GM19395 (cell line): ENCODE measurements around the gene HBA1.
"Not testable (repeated sequence)": the region's sequence is repeated elsewhere in the genome, so short reads cannot be mapped to it uniquely, and the experiment has no call there.

Experiments
- ATAC-seq: cut with Tn5 transposase; IDR thresholded peaks from one replicate; pipeline ENCODE4 v1.9.1; 2021; ENCODE audit warnings: mild to moderate bottlenecking, moderate library complexity; ENCODE audit not compliant: unreplicated experiment

The HBA1 gene

DNA sequence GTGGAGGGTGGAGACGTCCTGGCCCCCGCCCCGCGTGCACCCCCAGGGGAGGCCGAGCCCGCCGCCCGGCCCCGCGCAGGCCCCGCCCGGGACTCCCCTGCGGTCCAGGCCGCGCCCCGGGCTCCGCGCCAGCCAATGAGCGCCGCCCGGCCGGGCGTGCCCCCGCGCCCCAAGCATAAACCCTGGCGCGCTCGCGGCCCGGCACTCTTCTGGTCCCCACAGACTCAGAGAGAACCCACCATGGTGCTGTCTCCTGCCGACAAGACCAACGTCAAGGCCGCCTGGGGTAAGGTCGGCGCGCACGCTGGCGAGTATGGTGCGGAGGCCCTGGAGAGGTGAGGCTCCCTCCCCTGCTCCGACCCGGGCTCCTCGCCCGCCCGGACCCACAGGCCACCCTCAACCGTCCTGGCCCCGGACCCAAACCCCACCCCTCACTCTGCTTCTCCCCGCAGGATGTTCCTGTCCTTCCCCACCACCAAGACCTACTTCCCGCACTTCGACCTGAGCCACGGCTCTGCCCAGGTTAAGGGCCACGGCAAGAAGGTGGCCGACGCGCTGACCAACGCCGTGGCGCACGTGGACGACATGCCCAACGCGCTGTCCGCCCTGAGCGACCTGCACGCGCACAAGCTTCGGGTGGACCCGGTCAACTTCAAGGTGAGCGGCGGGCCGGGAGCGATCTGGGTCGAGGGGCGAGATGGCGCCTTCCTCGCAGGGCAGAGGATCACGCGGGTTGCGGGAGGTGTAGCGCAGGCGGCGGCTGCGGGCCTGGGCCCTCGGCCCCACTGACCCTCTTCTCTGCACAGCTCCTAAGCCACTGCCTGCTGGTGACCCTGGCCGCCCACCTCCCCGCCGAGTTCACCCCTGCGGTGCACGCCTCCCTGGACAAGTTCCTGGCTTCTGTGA, at the start of gene HBA1:
Gene HBA1 (plus strand): TSS at position 204 of the 906 bp plus-strand sequence. CDS start 37 bp downstream, at position 241.
- not testable (repeated sequence) for ATAC-seq

DNA sequence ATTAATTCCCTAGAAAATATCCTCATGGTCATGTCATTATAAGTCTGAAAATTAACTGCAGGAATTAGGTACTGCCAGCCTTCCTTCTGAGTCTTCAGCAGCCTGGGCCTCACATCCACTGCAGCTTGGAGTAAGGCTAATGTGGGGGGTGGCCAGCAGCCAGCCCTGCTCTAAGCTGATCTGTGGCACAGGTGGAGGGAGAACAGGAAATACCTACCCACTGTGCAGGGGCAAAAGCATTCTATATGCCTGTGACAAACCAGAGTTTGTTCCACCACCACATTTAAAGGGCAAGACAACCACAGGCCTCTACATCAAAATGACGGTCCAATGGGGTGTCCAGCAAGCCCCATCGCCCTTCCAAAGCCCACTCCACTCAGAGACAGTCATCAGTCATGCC, 47.4 kb upstream of the HBA1 start:
- ATAC-seq, result no peak

DNA sequence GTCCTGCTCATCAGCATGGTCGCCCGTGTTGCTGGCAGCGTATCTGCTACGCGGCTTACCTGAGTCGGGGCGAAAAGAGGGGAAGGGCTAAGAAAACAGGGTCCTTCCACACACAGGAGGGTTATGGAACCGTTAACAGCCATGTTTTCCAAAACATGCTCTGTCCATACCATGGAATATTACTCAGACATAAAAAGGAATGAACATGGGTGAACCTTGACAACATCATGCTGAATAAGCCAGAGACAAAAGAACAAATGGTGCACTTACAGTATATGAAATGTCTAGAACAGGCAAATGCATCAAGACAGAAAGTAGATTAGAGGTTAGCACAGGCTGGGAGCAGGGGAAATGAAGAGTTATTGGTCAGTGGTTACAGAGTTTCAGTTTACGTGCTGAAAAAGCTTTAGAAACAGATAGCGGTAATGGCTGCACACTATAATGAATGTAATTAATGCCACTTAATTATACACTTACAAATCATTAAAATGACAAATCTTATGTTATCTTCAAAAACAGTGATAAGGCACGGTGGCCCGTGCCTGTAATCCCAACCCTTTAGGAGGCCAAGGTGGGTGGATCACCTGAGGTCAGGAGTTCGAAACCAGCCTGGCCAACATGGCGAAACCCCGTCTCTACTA, 45.8 kb upstream of the HBA1 start:
- no peak for ATAC-seq

DNA sequence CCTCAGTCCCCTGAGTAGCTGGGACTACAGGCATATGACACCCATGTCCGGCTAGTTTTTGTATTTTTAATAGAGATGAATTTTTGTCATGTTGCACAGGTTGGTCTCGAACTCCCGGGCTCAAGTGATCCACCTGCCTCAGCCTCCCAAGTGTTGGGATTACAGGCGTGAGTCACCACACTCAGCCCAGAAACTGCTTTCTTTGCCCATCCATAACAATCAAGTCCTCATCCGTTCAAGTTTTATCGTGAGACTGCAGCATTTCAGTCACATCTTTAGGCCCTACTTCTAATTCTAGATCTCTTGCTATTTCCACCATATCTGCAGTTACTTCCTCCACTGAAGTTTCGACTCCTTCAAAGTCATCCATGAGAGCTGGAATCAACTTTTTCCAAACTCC, 44.4 kb upstream of the HBA1 start:
- ATAC-seq, result no peak

DNA sequence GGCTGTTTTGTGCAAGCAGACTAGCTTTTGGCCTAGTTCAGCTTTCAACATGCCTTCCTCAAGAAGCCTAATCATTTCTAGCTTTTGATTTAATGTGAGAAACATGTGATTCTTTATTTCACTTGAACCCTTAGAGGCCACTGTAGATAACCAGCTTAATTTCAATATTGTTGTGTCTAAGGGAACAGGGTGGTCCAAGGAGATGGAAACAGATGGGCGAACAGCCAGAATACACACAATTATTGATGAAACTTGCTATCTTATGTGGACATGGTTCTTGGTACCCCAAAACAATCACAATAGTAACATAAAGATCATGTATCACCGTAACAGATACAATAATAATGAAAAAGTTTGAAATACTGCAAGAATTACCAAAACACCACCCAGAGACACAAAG, 42.8 kb upstream of the HBA1 start:
- ATAC-seq, result no peak

DNA sequence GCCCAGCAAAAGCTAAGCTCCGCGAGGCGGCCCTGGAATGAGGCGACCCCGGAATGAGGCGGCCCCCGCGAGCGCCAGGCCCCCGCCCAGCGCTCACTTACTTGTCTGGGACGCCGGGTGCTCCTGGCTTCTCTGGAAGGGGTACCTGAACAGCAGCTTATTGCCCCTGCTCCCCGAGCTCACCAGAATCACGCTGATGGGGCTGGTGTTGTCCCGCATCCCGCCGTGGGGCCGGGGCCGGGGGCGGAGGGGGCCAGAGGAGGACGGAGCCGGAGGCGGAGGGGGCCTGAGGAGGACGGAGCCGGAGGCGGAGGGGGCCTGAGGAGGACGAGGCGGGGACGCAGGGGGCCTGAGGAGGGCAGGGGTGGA, 38.4 kb upstream of the HBA1 start:
- ATAC-seq, result no peak

DNA sequence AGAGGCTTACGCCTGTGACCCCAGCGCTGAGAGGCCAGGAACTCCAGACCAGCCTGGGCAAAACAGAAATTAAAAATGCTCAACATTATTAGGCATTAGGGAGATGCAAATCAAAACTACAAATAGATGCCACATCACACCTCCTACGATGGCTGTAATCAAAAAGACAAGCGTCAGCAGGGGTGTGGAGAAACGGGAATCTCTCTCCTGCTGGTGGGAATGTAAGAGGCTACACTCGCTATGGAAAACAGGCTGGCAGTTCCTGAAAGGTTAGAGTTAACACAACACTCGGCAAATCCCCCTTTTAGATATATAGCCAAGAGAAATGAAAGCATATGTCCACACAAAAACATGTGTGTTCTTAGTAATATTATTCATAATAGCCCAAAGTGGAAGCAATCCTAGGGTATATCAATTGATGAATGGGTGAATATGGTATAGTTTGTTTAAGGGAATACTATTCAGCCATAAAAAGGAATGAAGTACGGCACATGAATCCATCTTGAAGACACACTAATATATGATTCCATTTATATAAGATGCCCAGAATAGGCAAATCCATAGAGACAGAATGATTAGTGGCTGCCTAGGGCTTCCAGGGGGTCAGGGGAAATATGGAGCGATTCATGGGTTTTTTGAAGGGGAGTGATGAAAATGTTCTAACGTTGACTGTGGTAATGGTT, 36.2 kb upstream of the HBA1 start:
- no peak for ATAC-seq

DNA sequence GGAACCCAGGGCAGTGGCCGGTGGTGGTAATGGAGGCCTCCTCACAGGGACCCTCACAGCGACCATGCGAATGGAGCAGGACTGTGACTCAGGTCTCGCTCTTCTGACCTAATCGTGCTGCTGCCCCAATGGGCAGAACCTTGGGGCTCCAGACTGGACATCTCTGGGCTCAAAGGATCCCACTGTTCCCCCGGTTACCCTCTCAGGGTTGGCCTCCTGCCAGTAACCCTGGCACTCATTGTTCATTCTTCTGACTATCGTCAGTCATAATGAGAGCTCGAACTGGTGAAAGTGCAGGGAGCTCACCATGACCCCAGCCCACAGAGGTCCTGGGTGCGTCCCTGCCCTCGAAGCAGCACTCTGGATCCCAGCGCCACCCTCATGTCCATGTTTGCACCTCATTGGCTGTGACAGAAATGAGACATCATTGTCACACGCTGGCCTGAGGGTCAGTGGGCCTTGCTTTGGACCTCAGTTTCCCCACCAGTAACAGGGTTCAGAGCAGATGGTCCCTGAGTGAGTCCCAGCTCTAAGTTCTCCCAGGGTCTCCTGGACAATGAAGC, 34.0 kb upstream of the HBA1 start:
- ATAC-seq, result no peak

DNA sequence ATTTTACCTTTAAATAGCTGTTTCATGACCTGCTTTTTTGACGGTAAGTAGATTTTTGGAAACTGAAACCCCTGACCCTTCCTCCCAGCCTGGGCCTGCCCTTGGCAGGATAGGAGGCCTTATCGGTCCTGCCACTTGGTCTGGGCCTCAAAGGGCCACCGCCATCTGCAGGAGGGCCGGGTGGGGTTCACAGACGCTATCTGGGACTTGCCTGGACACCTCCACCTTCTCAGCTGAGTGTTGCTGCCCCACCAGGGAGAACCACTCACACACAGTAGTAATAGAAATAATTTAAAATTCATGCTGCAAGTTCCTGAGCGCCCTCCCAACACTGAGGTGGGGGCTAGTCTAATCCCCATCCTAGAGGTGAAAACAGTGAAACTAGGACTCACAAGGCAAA, 33.4 kb upstream of the HBA1 start:
- no peak for ATAC-seq

DNA sequence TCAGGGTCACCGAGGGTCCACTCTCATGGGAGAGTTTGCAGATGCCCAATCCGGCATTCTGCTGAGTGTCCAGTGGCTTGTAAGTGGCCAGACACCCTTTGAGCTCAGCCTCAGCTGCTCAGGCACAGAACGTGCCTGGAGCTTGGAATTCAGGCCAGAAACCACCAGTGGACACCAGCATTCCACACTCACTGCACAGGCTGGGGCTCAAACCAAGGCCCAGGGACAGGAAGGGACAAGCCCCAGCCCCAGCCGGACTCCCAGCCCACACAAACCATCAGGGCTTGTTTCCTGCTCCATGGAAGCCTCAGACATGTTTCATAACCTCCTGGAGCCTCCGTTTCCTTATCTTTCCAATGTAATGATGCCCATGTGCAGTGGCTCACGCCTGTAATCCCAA, 33.0 kb upstream of the HBA1 start:
- no peak for ATAC-seq

DNA sequence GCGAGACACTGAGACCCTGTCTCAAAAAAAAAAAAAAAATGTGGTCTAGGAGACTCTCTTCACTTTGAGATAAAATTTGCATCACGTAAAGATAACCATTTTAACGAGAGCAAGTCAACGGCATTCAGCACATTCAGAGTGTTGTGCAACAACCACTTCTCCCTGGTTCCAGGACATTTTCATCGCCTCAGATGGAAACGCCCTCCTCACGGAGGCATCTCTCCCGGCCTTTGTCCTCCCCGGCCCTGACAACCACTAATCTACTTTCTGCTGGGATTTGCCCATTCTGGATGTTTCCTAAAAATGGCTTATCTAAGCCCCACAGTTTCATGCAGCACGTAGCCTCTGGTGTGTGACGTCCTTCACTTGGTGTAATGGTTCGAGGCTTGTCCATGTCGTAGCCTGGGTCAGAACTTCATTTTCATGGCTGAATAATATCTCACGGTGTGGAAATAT, 31.7 kb upstream of the HBA1 start:
- ATAC-seq, result no peak

DNA sequence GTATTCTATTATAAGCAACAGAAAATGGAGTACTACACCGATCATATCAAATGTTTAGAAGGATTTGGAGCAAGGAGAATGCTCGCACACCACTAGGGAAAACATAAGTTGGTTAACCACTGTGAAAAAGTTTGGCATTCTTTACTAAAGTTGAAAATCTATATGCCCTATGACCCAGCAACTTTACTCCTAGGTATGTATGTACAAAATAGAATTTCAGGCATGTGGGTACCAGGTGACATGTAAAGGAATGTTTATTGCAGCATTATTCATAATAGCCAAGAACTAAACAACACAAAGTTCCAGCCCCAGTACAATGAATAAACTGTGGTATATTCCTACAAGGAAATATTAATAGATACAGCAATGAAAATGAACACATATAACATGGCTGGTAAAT, 29.8 kb upstream of the HBA1 start:
- no peak for ATAC-seq

DNA sequence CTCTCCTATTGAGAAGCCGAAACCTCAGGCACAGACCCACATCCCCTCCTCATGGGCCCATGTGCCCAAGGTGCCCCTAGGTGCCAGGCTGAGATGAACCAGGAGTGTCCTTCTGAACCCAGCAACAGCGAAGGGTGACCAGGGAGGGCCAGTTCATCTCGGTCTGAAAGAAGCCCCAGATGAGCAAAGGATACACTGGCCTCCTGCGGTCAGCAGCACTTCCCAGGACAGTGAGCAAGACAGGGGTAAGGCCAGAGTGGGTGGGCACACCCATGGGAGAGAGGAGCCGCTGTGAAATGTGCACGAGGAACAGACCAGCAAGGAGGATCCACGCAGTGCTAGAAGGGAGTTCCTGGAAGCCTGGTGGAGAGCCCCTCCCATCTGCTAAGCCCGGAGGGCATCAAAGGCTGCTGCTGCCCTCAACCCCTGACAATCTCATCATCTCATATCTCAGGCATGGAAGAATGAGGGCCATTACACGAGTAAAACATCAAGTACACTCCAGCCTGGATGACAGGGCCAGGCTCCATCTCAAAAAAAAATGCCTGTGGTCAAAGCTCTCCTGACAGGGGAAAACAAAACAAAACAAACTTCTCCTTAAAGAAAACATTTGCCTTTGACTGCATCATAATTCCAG, 27.3 kb upstream of the HBA1 start:
- no peak for ATAC-seq

DNA sequence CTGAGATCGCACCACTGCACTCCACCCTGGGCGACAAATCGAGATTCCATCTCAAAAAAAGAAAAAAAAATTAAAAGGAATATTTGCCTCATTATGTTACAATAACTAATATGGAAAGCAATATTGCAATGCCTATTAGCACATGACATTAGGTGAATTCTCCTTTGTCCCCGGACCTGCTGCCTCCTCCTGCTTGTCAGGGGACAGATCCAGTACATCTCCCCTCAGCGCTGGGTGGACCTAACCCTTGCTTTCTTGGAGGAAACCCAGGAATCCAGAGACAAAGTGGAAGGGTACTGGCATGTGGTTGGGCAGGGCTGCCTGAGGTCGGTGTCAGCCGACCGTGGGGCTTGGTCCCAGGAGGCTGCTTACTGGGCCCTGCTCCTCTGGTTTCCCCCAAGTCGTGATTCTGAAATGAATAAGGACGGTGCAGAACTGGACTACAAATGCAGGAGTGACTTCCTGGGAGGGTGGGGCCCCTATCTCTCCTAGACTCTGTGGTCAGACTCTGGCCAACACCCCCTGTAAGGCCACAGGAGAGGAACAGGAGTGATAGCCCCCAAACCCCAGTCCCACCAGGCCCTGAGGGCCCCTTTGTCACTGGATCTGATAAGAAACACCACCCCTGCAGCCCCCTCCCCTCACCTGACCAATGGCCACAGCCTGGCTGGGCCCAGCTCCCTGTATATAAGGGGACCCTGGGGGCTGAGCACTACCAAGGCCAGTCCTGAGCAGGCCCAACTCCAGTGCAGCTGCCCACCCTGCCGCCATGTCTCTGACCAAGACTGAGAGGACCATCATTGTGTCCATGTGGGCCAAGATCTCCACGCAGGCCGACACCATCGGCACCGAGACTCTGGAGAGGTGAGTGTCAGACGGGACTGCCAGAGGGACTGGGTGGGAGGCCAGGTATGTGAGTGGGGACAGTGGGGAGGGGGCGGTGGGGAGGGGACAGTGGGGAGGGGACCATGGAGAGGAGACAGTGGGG, 24.0 kb upstream of the HBA1 start, which contains the start of gene HBZ:
Gene HBZ (plus strand): TSS at position 504 of the 988 bp plus-strand sequence. CDS start 266 bp downstream, at position 770.
- no peak for ATAC-seq

DNA sequence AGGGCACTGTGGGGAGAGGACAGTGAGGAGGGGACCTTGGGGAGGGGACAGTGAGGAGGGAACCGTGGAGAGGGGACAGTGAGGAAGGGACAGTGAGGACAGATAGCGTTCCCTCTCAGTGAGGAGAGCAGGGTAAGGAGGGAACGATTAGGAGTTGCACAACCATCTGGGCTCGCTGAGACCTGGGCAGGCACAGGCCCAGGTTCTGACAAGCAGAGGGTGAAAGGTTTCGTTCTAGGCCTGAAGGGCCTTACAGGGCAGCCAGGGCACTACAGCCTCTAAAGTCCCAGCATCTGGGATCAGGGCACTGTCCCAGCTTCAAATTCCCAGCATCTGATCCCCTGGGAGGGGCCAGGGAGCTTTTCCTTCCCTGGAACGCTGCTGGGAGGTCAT, 23.4 kb upstream of the HBA1 start:
- not testable (repeated sequence) for ATAC-seq

DNA sequence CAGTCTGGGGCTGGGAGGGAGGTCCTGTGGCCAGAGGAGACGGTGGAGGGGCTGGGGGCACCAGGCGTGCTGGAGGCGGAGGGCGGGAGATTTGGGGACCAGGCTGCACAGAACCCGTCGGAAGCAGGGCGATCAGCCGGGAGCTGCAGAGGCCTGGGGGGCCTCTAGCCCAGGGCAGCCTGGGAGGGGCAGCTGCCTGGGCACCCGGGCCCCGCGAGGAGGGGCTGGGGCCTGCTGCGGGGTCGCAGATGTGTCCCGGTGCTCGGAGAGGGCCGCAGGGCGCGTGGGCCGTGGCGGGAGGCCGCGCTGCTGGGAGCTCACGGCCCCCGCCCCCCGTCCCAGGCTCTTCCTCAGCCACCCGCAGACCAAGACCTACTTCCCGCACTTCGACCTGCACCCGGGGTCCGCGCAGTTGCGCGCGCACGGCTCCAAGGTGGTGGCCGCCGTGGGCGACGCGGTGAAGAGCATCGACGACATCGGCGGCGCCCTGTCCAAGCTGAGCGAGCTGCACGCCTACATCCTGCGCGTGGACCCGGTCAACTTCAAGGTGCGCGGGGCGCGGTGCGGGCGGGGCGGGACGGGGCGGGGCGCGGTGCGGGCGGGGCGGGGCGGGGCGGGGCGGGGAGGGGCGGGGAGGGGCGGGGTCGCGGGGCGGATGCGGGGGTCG, 22.8 kb upstream of the HBA1 start:
- ATAC-seq, result not testable (repeated sequence)

DNA sequence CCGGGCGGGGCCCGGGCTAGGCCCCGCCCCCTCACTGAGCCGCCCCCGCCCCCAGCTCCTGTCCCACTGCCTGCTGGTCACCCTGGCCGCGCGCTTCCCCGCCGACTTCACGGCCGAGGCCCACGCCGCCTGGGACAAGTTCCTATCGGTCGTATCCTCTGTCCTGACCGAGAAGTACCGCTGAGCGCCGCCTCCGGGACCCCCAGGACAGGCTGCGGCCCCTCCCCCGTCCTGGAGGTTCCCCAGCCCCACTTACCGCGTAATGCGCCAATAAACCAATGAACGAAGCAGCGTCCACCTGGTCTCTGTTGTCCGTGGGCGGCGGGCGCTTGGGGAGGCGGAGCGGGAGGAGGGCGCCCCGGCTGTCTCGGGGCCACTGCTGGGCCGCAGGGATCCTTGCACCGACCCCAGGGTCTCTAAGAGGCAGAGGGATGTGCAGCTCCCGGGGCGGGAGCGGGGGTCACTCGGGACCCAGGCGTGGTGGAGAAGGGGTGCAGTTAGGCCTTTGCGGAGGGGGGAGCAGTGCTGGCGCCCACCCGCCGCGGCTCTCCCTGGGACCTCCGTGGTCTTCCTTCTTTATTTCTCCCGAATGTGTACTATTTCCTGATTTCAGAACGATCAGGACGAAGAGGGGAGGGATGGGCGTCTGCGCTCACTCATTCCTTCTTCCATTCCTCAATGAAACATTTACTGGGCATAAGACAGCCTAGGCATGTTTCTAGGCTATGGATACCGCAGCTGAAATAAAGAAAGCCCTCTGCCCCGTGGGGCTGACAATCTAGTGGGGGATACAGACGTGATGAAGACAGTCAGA, 22.1 kb upstream of the HBA1 start:
- no peak for ATAC-seq

DNA sequence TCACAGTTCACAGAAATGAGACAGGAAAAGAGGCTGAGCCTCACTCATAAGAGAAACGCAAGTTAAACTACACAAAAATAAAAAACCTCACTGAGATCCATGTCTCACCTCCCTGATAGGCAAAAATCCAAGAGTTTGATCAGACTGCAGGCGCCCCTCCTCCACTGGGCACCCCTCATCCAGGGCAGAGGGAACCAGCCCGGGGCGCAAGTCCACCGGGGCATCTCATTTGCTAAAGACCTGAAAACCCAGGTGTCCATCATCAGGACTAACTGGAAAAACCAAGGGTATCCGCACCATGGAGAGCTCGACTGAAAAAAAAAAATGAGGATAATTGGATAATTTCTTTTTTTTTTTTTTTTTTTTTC, 21.5 kb upstream of the HBA1 start:
- no peak for ATAC-seq
